HEK293T (cell line): ENCODE measurements around the gene SLC35G4.

ENCODE experiments used
- CTCF ChIA-PET: fragments of 350-600 bp; formaldehyde crosslinking; extraction: SDS; loops from one replicate; lab custom pipeline; 2021; ENCODE audit warnings: antibody characterized with exemption, inconsistent platforms; lab: Yijun Ruan, JAX
- POLR2A ChIA-PET: fragments of 350-600 bp; formaldehyde crosslinking; extraction: SDS; loops from one replicate; lab custom pipeline; 2020; ENCODE audit warnings: antibody characterized with exemption, inconsistent platforms; lab: Yijun Ruan, JAX
- DNase-seq: peaks from one replicate; pipeline ENCODE4 v3.0.0; 2012; ENCODE audit warnings: mixed read lengths; ENCODE audit errors: extremely low spot score
- ARNT ChIP-seq: fragments of 450-650 bp; IDR thresholded peaks from 2 replicates; pipeline ENCODE4 v1.6.1; 2017; ENCODE audit warnings: mild to moderate bottlenecking
- BHLHE40 ChIP-seq: fragments of 450-650 bp; IDR thresholded peaks from 2 replicates; pipeline ENCODE4 v1.6.1; 2016; ENCODE audit warnings: mild to moderate bottlenecking, moderate library complexity, borderline replicate concordance
- CTBP1 ChIP-seq: fragments of 450-650 bp; IDR thresholded peaks from 2 replicates; pipeline ENCODE4 v1.6.1; 2016; ENCODE audit warnings: borderline replicate concordance
- ELF4 ChIP-seq: fragments of 450-650 bp; IDR thresholded peaks from 2 replicates; pipeline ENCODE4 v1.6.1; 2017; ENCODE audit warnings: antibody characterized with exemption
- FOXA1 ChIP-seq: fragments of 450-650 bp; IDR thresholded peaks from 2 replicates; pipeline ENCODE4 v1.6.1; 2016; ENCODE audit warnings: mild to moderate bottlenecking
- FOXK2 ChIP-seq: fragments of 450-650 bp; IDR thresholded peaks from 2 replicates; pipeline ENCODE4 v1.6.1; 2016; ENCODE audit warnings: mild to moderate bottlenecking
- FOXM1 ChIP-seq: fragments of 450-650 bp; IDR thresholded peaks from 2 replicates; pipeline ENCODE4 v1.6.1; 2017; ENCODE audit warnings: mild to moderate bottlenecking, borderline replicate concordance
- HDGF ChIP-seq: fragments of 450-650 bp; IDR thresholded peaks from 2 replicates; pipeline ENCODE4 v1.6.1; 2017; ENCODE audit warnings: antibody characterized with exemption, borderline replicate concordance
- L3MBTL2 ChIP-seq: fragments of 450-650 bp; conservative IDR thresholded peaks from 2 replicates; pipeline ENCODE4 v1.6.1; 2016; ENCODE audit warnings: mild to moderate bottlenecking
- LEF1 ChIP-seq: fragments of 450-650 bp; IDR thresholded peaks from 2 replicates; pipeline ENCODE4 v1.6.1; 2017; ENCODE audit warnings: mild to moderate bottlenecking, borderline replicate concordance
- NFRKB ChIP-seq: fragments of 450-650 bp; IDR thresholded peaks from 2 replicates; pipeline ENCODE4 v1.6.1; 2016; ENCODE audit warnings: mild to moderate bottlenecking, moderate library complexity
- SP1 ChIP-seq: fragments of 450-650 bp; IDR thresholded peaks from 2 replicates; pipeline ENCODE4 v1.6.1; 2017
- SUZ12 ChIP-seq: fragments of 450-650 bp; IDR thresholded peaks from 2 replicates; pipeline ENCODE4 v1.6.1; 2016; ENCODE audit warnings: mild to moderate bottlenecking
- TARDBP ChIP-seq: fragments of 450-650 bp; IDR thresholded peaks from 2 replicates; pipeline ENCODE4 v1.6.1; 2016
- ZNF384 ChIP-seq: fragments of 450-650 bp; IDR thresholded peaks from 2 replicates; pipeline ENCODE4 v1.6.1; 2016
- TF ChIP-seq, protein P1 (sequence below): fragments of 450-650 bp; IDR thresholded peaks from 2 replicates; pipeline ENCODE4 v1.6.1; 2016

The SLC35G4 gene

GRCh38 chr18:11572201-11572600, 37.2 kb upstream of the SLC35G4 start:
- DNase-seq = no peak
- POLR2A ChIA-PET = interaction anchor here (0.8 kb wide), 1 partner anchor 303 kb away, joined by 3 read pairs; no protein-coding TSS in a partner anchor
- CTCF ChIA-PET = no interaction called here
- no peak for TF ChIP-seq ZNF384
- TF ChIP-seq ARNT = no peak
- no peak for TF ChIP-seq L3MBTL2
- no peak for TF ChIP-seq ELF4
- no peak for TF ChIP-seq HDGF
- no peak for TF ChIP-seq SP1
- TF ChIP-seq SUZ12 = no peak
- no peak for TF ChIP-seq LEF1
- TF ChIP-seq NFRKB = no peak
- TF ChIP-seq CTBP1 = no peak
- no peak for TF ChIP-seq FOXM1
- TF ChIP-seq TARDBP = no peak

DNA sequence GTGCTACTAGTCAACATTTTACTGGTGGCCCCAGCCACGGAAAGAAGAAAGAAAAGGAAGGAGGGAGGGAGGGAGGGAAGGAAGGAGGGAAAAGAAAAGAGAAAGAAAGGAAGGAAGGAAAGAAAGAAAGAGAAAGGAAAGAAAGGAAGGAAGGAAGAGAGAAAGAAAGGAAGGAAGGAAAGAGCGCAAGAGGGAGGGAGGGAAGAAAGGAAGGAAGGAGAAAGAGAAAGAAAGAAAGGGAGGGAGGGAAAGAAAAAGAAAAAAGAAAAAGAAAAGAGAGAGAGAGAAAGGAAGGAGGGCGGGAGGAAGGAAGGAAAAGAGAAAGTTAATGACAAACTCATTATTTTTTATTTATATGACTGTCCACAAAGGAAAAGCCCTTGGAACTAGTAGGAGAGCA, 34.9 kb upstream of the SLC35G4 start:
- POLR2A ChIA-PET = no interaction called here

GRCh38 chr18:11577271-11578112, 31.9 kb upstream of the SLC35G4 start:
- no peak for DNase-seq
- CTCF ChIA-PET = no interaction called here
- POLR2A ChIA-PET = no interaction called here
- no peak for TF ChIP-seq CTBP1
- TF ChIP-seq FOXM1 = no peak
- TF ChIP-seq TARDBP = no peak
- no peak for TF ChIP-seq SP1
- no peak for TF ChIP-seq ZNF384
- TF ChIP-seq NFRKB = no peak
- TF ChIP-seq, protein P1, sequence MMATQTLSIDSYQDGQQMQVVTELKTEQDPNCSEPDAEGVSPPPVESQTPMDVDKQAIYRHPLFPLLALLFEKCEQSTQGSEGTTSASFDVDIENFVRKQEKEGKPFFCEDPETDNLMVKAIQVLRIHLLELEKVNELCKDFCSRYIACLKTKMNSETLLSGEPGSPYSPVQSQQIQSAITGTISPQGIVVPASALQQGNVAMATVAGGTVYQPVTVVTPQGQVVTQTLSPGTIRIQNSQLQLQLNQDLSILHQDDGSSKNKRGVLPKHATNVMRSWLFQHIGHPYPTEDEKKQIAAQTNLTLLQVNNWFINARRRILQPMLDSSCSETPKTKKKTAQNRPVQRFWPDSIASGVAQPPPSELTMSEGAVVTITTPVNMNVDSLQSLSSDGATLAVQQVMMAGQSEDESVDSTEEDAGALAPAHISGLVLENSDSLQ = no peak
- no peak for TF ChIP-seq ARNT
- TF ChIP-seq BHLHE40 = no peak
- TF ChIP-seq L3MBTL2 = no peak
- TF ChIP-seq SUZ12 = no peak
- TF ChIP-seq FOXK2 = no peak
- TF ChIP-seq ELF4 = no peak
- no peak for TF ChIP-seq HDGF
- TF ChIP-seq LEF1 = no peak
- TF ChIP-seq FOXA1 = no peak

More for the DNA sequence above, 34.9 kb upstream of the SLC35G4 start:
- CTCF ChIA-PET = no interaction called here
- no peak for DNase-seq
- TF ChIP-seq FOXM1 (no peak), ARNT (no peak), HDGF (no peak), FOXK2 (no peak), TARDBP (no peak), ZNF384 (no peak), LEF1 (no peak), CTBP1 (no peak), SP1 (no peak)
- TF ChIP-seq, protein P1 = no peak

DNA sequence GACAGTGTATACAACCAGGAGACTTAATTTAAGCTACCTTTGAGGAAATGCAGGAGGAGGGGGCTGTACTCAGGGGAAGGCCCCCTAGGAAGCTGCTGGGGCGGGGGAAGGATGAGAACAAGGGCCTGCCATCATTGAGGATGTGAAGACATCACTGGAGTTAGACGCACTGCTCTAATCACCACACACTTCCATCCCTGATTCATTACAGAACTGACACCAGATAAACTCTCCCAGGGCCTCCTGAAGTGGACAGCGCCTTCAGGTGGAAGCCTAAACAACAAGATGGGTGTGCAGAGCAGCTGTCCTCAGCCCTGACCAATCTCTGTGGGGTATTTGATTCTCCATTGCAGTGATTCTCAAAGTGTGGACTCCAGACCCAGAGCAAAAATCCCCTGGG, 30.6 kb upstream of the SLC35G4 start:
- no peak for TF ChIP-seq LEF1
- TF ChIP-seq NFRKB = no peak
- TF ChIP-seq SP1 = no peak
- TF ChIP-seq L3MBTL2 = no peak
- TF ChIP-seq FOXA1 = no peak
- no peak for TF ChIP-seq ELF4
- no peak for TF ChIP-seq SUZ12
- no peak for TF ChIP-seq ZNF384
- no peak for TF ChIP-seq TARDBP
- no peak for TF ChIP-seq ARNT
- no peak for TF ChIP-seq FOXK2
- no peak for TF ChIP-seq FOXM1
- TF ChIP-seq BHLHE40 = no peak
- no peak for TF ChIP-seq CTBP1
- TF ChIP-seq HDGF = no peak
- TF ChIP-seq, protein P1 = no peak
- POLR2A ChIA-PET = no interaction called here
- CTCF ChIA-PET = no interaction called here
- no peak for DNase-seq

- ChIA-PET CTCF (no interaction called here), POLR2A (no interaction called here)
- no peak for TF ChIP-seq NFRKB
- no peak for TF ChIP-seq HDGF
- no peak for TF ChIP-seq SP1
- TF ChIP-seq FOXM1 = no peak
- TF ChIP-seq ARNT = no peak
- TF ChIP-seq SUZ12 = no peak
- no peak for TF ChIP-seq ELF4
- TF ChIP-seq FOXK2 = no peak
- TF ChIP-seq LEF1 = no peak
- TF ChIP-seq CTBP1 = no peak
- no peak for TF ChIP-seq L3MBTL2
- TF ChIP-seq TARDBP = no peak
- TF ChIP-seq BHLHE40 = no peak
- TF ChIP-seq, protein P1 = no peak
- no peak for TF ChIP-seq ZNF384
- TF ChIP-seq FOXA1 = no peak
- no peak for DNase-seq
These were observed 29.5 kb upstream of the SLC35G4 start for GRCh38 chr18:11579916-11580315.
